ENCODE results near the gene CCNJL.

- no peak for TF ChIP-seq POLR2A (IDR thresholded peaks at IDR 0.05)
- TF ChIP-seq, protein P1, sequence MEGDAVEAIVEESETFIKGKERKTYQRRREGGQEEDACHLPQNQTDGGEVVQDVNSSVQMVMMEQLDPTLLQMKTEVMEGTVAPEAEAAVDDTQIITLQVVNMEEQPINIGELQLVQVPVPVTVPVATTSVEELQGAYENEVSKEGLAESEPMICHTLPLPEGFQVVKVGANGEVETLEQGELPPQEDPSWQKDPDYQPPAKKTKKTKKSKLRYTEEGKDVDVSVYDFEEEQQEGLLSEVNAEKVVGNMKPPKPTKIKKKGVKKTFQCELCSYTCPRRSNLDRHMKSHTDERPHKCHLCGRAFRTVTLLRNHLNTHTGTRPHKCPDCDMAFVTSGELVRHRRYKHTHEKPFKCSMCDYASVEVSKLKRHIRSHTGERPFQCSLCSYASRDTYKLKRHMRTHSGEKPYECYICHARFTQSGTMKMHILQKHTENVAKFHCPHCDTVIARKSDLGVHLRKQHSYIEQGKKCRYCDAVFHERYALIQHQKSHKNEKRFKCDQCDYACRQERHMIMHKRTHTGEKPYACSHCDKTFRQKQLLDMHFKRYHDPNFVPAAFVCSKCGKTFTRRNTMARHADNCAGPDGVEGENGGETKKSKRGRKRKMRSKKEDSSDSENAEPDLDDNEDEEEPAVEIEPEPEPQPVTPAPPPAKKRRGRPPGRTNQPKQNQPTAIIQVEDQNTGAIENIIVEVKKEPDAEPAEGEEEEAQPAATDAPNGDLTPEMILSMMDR (IDR thresholded peaks at IDR 0.05), result no peak
- no peak for TF ChIP-seq POLR2AphosphoS5 (IDR thresholded peaks at IDR 0.05; ENCODE audit: insufficient read depth in 1 of 2, low read depth in 1 of 2)
These were observed 93.0 kb downstream of the CCNJL start for GRCh38 chr5:160219356-160219755.

Data from vagina (tissue), 2 donors.